HEK293 (cell line): ENCODE data around the gene EXOC7.

Experiments used
- KLF16 ChIP-seq: fragments of 450-650 bp; formaldehyde crosslinking; IDR thresholded peaks from 2 replicates; pipeline ENCODE4 v1.5.1; 2017; ENCODE audit warnings: missing biosample characterization, missing genetic modification characterization
- PATZ1 ChIP-seq: fragments of 450-650 bp; formaldehyde crosslinking; IDR thresholded peaks from 2 replicates; pipeline ENCODE4 v1.5.1; 2016; ENCODE audit warnings: missing biosample characterization, missing genetic modification characterization
- PRDM10 ChIP-seq: fragments of 450-650 bp; formaldehyde crosslinking; IDR thresholded peaks from 2 replicates; pipeline ENCODE4 v1.5.1; 2016; ENCODE audit warnings: missing biosample characterization, missing genetic modification characterization
- SCRT2 ChIP-seq: fragments of 450-650 bp; formaldehyde crosslinking; IDR thresholded peaks from 2 replicates; pipeline ENCODE4 v1.5.1; 2016; ENCODE audit warnings: missing biosample characterization, missing genetic modification characterization
- SP2 ChIP-seq: fragments of 450-650 bp; formaldehyde crosslinking; IDR thresholded peaks from 2 replicates; pipeline ENCODE4 v1.5.1; 2016; ENCODE audit warnings: missing biosample characterization, missing genetic modification characterization
- SP7 ChIP-seq: fragments of 450-650 bp; formaldehyde crosslinking; IDR thresholded peaks from 2 replicates; pipeline ENCODE4 v1.5.1; 2016; ENCODE audit warnings: missing biosample characterization, missing genetic modification characterization
- YY1 ChIP-seq: fragments of 450-650 bp; formaldehyde crosslinking; IDR thresholded peaks from 2 replicates; pipeline ENCODE4 v1.5.1; 2018; ENCODE audit warnings: missing biosample characterization, missing genetic modification characterization
- ZBTB10 ChIP-seq: fragments of 450-650 bp; formaldehyde crosslinking; IDR thresholded peaks from 2 replicates; pipeline ENCODE4 v1.5.1; 2016; ENCODE audit warnings: missing biosample characterization, missing genetic modification characterization
- ZBTB11 ChIP-seq: fragments of 450-650 bp; formaldehyde crosslinking; conservative IDR thresholded peaks from 2 replicates; pipeline ENCODE4 v1.5.1; 2016; ENCODE audit warnings: low read depth, missing biosample characterization, missing genetic modification characterization
- ZBTB17 ChIP-seq: fragments of 450-650 bp; formaldehyde crosslinking; IDR thresholded peaks from 2 replicates; pipeline ENCODE4 v1.5.1; 2016; ENCODE audit warnings: missing biosample characterization, missing genetic modification characterization
- ZFHX2 ChIP-seq: fragments of 450-650 bp; formaldehyde crosslinking; conservative IDR thresholded peaks from 2 replicates; pipeline ENCODE4 v1.5.1; 2016; ENCODE audit warnings: missing biosample characterization, missing genetic modification characterization
- ZNF18 ChIP-seq: fragments of 450-650 bp; formaldehyde crosslinking; IDR thresholded peaks from 2 replicates; pipeline ENCODE4 v1.5.1; 2016; ENCODE audit warnings: missing biosample characterization, missing genetic modification characterization
- ZNF19 ChIP-seq: fragments of 450-650 bp; formaldehyde crosslinking; IDR thresholded peaks from 2 replicates; pipeline ENCODE4; 2016; ENCODE audit warnings: missing biosample characterization, missing genetic modification characterization, low read depth
- ZNF280D ChIP-seq: fragments of 450-650 bp; formaldehyde crosslinking; IDR thresholded peaks from 2 replicates; pipeline ENCODE4 v1.5.1; 2016; ENCODE audit warnings: missing biosample characterization, missing genetic modification characterization
- ZNF341 ChIP-seq: fragments of 450-650 bp; formaldehyde crosslinking; IDR thresholded peaks from 2 replicates; pipeline ENCODE4; 2016; ENCODE audit warnings: low read depth, missing biosample characterization, missing genetic modification characterization
- ZNF670 ChIP-seq: fragments of 450-650 bp; formaldehyde crosslinking; IDR thresholded peaks from 2 replicates; pipeline ENCODE4 v1.5.1; 2016; ENCODE audit warnings: missing biosample characterization, missing genetic modification characterization, low read depth
- ZNF692 ChIP-seq: fragments of 450-650 bp; formaldehyde crosslinking; IDR thresholded peaks from 2 replicates; pipeline ENCODE4 v1.5.1; 2016; ENCODE audit warnings: missing biosample characterization, missing genetic modification characterization
- ZNF776 ChIP-seq: fragments of 450-650 bp; formaldehyde crosslinking; IDR thresholded peaks from 2 replicates; pipeline ENCODE4 v1.5.0; 2017; ENCODE audit warnings: missing biosample characterization, missing genetic modification characterization, borderline replicate concordance

Gene EXOC7

GRCh38 chr17:76103274-76104139 is at the start of gene EXOC7 (continued):
- TF ChIP-seq ZNF776 (tag by site-specific recombination) (no peak), PATZ1 (tag by site-specific recombination) (peak; percentile 99), ZNF692 (tag by site-specific recombination) (peak; percentile 99), ZFHX2 (tag by site-specific recombination) (peak; percentile 89), ZBTB11 (tag by site-specific recombination) (peak; percentile 94), SCRT2 (no peak), YY1 (tag by site-specific recombination) (peak; percentile 80), ZBTB17 (tag by site-specific recombination) (peak; percentile 52), PRDM10 (tag by site-specific recombination) (peak; percentile 76), ZNF18 (no peak; the same call in 1 of the 2 replicates), SP7 (tag by site-specific recombination) (peak; percentile 58; the same call in 1 of the 2 replicates), ZNF670 (no peak), KLF16 (tag by site-specific recombination) (peak; percentile 69), ZBTB10 (peak; percentile 92), ZNF19 (tag by site-specific recombination) (no peak), ZNF280D (0 out of 2 replicates have a peak, but pooled peaks have one; percentile 20), ZNF341 (peak; percentile 37; the same call in 1 of the 2 replicates), SP2 (tag by site-specific recombination) (peak; percentile 93)
